Central memory CD8-positive, alpha-beta T cell (primary cell): ENCODE data around the gene LDLRAD3.

Experiments
- ATAC-seq: fragments of 150-1000 bp; cut with Tn5 transposase; replicated peaks from 2 replicates; pipeline ENCODE4 v1.10.0; 2022; ENCODE audit warnings: mild to moderate bottlenecking, moderate FRiP score, moderate number of reproducible peaks; ENCODE audit not compliant: poor library complexity, severe bottlenecking; ENCODE audit errors: extremely low read depth
- DNase-seq, 2 donors: peaks; one replicate each; pipeline ENCODE4 v3.0.0; 2021; ENCODE audit warnings: low spot score in 2 of 2
- H3K27ac Mint-ChIP-seq: one replicate; pipeline ENCODE4 v1.8.0; 2022; ENCODE audit warnings: low read depth, mild to moderate bottlenecking, moderate library complexity, mixed read lengths
- H3K27me3 Mint-ChIP-seq: one replicate; pipeline ENCODE4 v1.8.0; 2022; ENCODE audit warnings: mixed read lengths
- H3K36me3 Mint-ChIP-seq: one replicate; pipeline ENCODE4 v1.8.0; 2022; ENCODE audit warnings: mild to moderate bottlenecking, moderate library complexity, mixed read lengths; ENCODE audit not compliant: insufficient read depth
- H3K4me1 Mint-ChIP-seq: one replicate; pipeline ENCODE4 v1.8.0; 2022; ENCODE audit warnings: mixed read lengths
- H3K4me3 Mint-ChIP-seq: one replicate; pipeline ENCODE4 v1.8.0; 2022; ENCODE audit warnings: mild to moderate bottlenecking, moderate library complexity, mixed read lengths
- H3K9me3 Mint-ChIP-seq: one replicate; pipeline ENCODE4 v1.8.0; 2022; ENCODE audit warnings: mixed read lengths

LDLRAD3 gene

DNA sequence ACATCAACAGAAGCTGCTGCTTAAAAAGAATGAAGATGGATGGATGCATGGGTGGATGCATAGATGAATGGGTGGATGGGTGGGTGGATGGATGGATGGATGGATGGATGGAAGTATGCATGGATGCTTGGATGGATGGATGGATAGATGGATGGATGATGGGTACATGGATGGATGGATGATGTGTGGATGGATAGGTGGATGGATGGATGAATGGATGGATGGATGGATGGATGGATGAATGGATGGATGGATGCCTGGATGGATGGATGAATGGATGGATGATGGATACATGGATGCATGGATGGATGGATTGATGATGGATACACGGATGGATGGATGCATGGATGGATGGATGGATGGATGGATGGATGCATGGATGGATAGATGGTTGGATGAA is 110.8 kb downstream of the LDLRAD3 start:
- no peak overlapping the region for H3K27ac Mint-ChIP-seq
- no peak overlapping the region for H3K4me3 Mint-ChIP-seq
- DNase-seq (no peak), ATAC-seq (no peak)
- H3K27me3 Mint-ChIP-seq = peaks cover 17% of the 10 kb centered on the region
- H3K36me3 Mint-ChIP-seq = no peaks in the 10 kb centered on the region
- H3K9me3 Mint-ChIP-seq = peaks cover 8% of the 10 kb centered on the region
- no peaks in the 10 kb centered on the region for H3K4me1 Mint-ChIP-seq

DNA sequence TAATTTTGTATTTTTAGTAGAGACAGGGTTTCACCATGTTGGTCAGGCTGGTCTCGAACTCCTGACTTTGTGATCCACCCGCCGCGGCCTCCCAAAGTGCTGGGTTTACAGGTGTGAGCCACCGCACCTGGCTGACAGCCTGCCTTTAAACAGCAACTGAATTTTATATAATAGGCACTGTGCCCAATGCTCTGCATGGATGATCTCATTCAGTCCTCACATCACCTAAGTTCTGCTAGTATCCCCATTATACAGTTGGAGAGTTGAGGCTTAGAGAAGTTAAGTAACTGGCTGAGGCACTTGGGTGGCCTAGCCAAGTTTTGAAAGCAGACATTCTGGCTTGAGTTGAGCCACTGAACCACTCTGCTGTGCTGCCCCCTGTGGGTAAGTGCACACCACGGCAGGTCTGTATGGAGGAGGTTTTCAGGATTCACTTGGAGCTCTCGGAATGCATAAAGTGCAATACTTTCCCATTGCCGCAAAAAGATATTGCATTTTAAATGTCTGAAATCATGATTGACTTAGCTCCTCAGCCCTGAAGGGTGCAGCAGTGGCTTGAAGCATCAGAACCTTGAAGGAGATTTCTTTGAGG is 112.4 kb downstream of the LDLRAD3 start:
- Mint-ChIP-seq H3K27ac (no peak overlapping the region), H3K27me3 (peaks cover 17% of the 10 kb centered on the region), H3K4me1 (no peaks in the 10 kb centered on the region), H3K9me3 (peaks cover 8% of the 10 kb centered on the region), H3K36me3 (no peaks in the 10 kb centered on the region), H3K4me3 (no peak overlapping the region)
- ATAC-seq (no peak), DNase-seq (no peak)

DNA sequence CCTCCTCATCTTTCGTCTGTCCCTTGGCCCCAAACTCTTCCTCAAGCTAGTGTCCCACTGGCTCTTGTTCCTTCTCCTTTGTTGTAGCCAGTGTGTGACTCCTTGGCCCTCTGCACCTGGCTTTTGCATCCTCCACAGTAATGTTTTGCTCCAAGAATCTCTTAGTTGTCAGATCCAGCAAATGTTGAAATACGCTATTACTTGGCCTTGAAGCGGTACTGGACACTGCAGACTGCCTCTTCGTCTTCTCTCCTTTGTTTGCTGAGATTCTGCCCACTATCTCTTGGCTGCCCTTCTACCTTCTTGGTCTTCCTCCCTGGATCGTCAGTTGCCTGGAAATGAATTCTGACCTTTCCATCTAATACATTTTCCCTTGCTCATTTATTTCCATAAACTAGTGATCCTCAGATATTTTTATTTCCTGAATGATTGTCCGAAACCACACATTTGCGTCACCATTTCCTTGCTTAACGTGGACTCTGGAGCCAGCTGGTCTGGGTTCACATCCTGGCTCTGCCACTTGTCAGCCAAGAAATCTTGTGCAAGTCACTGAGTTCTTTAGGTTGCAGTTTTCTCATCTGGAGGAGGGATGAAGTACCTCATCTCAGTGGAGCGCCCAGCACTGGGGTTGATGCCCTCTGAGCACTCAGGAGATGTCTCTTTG is 113.6 kb downstream of the LDLRAD3 start:
- Mint-ChIP-seq H3K4me1 (no peaks in the 10 kb centered on the region), H3K27ac (no peak overlapping the region), H3K4me3 (no peak overlapping the region), H3K9me3 (peaks cover 8% of the 10 kb centered on the region), H3K27me3 (peaks cover 17% of the 10 kb centered on the region), H3K36me3 (no peaks in the 10 kb centered on the region)
- DNase-seq = no peak
- ATAC-seq = no peak

DNA sequence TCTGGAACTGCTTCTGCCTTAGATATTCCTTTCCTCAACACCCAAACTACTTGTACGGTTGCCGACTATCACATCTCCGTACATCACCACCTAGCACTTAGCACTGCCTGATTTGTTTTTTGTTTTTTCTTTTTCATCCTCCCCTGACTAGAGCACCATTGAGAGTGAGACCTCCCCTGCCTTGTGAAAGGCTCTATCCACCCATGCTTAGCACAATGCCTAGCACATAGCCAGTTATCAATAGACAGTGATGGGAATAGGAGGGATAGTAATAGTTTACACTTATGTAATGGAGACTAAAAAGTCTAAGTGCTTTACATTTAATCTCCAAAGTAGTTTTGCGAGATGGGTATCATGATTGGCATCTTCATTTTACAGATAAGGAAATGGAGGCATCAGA is 115.8 kb downstream of the LDLRAD3 start:
- H3K36me3 Mint-ChIP-seq = no peaks in the 10 kb centered on the region

DNA sequence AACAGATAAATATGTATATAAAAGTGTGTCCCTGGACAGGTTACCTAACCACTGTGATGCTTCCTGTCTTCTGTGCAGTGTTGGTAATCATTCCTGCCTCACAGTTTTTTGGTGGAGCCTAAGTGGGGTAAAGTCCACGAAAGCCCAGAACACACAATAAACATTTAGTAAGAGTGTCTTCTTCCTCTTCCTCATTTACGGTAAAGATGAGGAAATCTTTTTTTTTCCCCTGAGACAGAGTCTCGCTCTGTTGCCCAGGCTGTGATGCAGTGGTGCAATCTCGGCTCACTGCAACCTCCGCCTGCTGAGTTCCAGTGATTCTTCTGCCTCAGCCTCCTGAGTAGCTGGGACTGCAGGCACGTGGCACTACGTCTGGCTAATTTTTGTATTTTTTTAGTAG is 117.1 kb downstream of the LDLRAD3 start:
- no peaks in the 10 kb centered on the region for H3K36me3 Mint-ChIP-seq
- no peak overlapping the region for H3K4me3 Mint-ChIP-seq
- DNase-seq (no peak), ATAC-seq (no peak)
- H3K4me1 Mint-ChIP-seq = no peaks in the 10 kb centered on the region
- peaks cover 33% of the 10 kb centered on the region for H3K27me3 Mint-ChIP-seq
- no peak overlapping the region for H3K27ac Mint-ChIP-seq
- H3K9me3 Mint-ChIP-seq = no peaks in the 10 kb centered on the region

More for the DNA sequence above, 115.8 kb downstream of the LDLRAD3 start:
- peaks cover 21% of the 10 kb centered on the region for H3K27me3 Mint-ChIP-seq
- peaks cover 5% of the 10 kb centered on the region for H3K9me3 Mint-ChIP-seq
- no peaks in the 10 kb centered on the region for H3K4me1 Mint-ChIP-seq
- H3K27ac Mint-ChIP-seq = no peak overlapping the region
- H3K4me3 Mint-ChIP-seq = no peak overlapping the region
- no peak for ATAC-seq
- DNase-seq = no peak

DNA sequence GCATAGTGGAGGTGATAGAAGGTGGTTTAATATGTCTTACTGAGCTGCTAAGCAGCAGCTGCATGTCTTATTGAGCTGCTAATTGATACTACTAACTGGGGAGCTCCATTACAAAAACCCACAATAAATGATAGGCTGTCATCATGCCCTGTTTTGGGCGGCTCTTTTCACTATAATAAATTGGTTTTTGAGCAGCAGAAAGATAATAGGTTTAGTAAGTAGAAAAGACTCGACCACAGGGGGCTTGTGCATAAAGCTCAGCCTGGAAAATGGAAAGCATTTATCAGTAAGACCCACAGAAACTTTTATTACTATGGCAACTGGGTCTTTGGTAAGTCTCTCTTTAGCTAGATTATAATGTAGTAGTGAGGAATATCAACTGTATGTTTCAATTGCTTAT is 117.6 kb downstream of the LDLRAD3 start:
- peaks cover 39% of the 10 kb centered on the region for H3K27me3 Mint-ChIP-seq
- H3K36me3 Mint-ChIP-seq = no peaks in the 10 kb centered on the region
- ATAC-seq (no peak), DNase-seq (no peak)
- no peaks in the 10 kb centered on the region for H3K9me3 Mint-ChIP-seq
- no peak overlapping the region for H3K4me3 Mint-ChIP-seq
- no peaks in the 10 kb centered on the region for H3K4me1 Mint-ChIP-seq
- no peak overlapping the region for H3K27ac Mint-ChIP-seq

DNA sequence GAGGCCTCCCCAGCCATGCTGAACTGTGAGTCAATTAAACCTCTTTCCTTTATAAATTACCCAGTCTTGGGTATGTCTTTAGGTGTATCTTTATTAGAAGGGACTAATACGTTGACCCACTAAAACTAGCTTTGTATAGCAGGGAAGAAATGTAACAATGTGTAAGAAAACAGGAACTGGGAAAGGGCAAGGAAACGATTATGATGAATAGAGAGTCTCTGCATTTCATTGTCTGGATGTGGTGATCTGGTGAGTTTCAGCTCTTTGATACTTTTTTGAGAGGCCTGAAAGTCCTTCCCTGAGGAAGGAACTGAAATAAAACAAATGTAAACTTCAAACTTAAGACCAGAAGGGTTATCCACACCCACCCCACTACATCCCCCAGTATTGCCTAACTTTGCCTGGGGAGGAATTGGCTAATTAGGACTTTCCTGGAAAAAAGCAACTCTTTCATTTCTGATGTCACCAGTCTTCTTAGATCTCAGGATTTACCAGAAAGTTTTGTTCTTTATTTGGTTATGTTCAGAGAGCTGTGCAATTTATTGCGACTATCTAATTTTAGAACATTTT is 119.0 kb downstream of the LDLRAD3 start:
- no peaks in the 10 kb centered on the region for H3K36me3 Mint-ChIP-seq
- no peak overlapping the region for H3K4me3 Mint-ChIP-seq
- no peak overlapping the region for H3K27ac Mint-ChIP-seq
- peaks cover 41% of the 10 kb centered on the region for H3K27me3 Mint-ChIP-seq
- H3K4me1 Mint-ChIP-seq = no peaks in the 10 kb centered on the region
- no peak for DNase-seq
- peaks cover 7% of the 10 kb centered on the region for H3K9me3 Mint-ChIP-seq
- no peak for ATAC-seq

DNA sequence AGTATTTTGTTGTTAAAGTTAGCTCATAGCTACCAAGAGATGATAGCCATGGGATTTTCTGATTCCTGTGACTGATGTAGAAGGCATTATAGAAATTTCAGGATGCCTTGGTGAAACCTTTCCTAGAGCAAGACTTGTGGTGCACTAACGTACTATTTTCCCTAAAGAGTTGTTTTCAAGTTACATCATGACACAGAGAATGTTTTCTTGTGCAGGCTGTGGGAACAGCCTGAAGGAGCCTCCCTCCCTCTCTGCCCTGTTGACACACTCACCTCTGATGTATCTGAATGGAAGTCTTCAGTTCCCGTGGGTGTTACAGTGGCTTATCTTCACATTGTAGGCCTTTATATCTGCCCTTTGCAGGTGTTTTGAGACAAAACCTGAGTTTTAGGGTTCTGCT is 121.6 kb downstream of the LDLRAD3 start:
- DNase-seq (no peak), ATAC-seq (no peak)
- H3K4me3 Mint-ChIP-seq = no peak overlapping the region
- H3K27ac Mint-ChIP-seq = no peak overlapping the region
- peaks cover 59% of the 10 kb centered on the region for H3K27me3 Mint-ChIP-seq
- no peaks in the 10 kb centered on the region for H3K36me3 Mint-ChIP-seq
- peaks cover 7% of the 10 kb centered on the region for H3K9me3 Mint-ChIP-seq
- no peaks in the 10 kb centered on the region for H3K4me1 Mint-ChIP-seq

DNA sequence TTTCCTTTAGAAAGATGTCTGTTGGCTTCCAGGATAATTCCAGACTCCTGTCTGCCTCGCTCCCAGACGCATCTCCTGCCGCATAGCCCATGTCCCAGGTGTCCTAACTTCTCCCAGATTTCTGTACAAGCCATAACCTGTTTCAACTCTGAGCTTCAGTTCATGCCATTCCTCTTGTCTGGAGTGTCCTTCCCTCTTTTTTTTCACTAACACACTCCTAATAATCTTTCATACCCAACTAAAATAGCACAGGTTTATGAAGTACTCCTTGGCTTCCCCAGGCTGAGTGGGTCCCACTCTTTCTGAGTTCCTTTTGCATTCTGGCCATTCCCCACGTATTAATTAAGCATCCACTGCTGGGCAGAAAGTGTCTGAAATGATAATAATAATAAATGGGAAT is 123.0 kb downstream of the LDLRAD3 start:
- Mint-ChIP-seq H3K36me3 (no peaks in the 10 kb centered on the region), H3K9me3 (peaks cover 7% of the 10 kb centered on the region), H3K4me3 (no peak overlapping the region), H3K27ac (no peak overlapping the region), H3K4me1 (no peaks in the 10 kb centered on the region), H3K27me3 (peaks cover 74% of the 10 kb centered on the region)
- ATAC-seq (no peak), DNase-seq (no peak)

DNA sequence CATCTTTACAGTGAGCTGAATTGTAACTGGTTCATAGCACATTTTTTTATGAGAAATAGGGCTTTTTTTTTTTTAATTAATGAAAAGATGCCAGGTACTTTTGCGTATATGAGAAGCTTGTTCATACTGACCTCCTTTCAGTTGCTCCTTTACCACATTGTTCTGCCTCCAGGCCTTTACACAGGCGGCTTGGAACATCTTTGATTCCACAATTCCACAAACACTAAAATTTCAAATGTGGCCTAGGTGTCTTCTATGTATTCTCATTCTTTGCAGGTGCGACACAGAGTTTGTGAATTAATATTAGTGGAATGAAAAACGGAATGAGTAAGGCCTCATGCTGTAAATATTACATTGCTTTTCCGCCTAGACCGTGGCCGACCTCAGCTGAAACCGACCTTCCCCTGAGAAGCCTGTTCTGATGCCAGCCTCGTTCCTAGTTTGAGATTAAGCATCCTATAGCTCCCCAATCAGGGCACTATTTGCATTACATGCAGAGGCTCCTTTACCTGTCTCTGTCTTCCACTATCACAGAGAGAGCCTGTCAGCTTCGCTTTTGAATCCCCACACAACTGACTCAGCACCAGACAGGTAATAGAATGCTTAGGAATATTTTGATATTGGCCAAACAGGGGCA is 125.8 kb downstream of the LDLRAD3 start:
- Mint-ChIP-seq H3K27me3 (peaks cover 93% of the 10 kb centered on the region), H3K9me3 (peaks cover 7% of the 10 kb centered on the region), H3K36me3 (no peaks in the 10 kb centered on the region), H3K27ac (no peak overlapping the region), H3K4me3 (no peak overlapping the region), H3K4me1 (no peaks in the 10 kb centered on the region)
- no peak for ATAC-seq
- DNase-seq = no peak

DNA sequence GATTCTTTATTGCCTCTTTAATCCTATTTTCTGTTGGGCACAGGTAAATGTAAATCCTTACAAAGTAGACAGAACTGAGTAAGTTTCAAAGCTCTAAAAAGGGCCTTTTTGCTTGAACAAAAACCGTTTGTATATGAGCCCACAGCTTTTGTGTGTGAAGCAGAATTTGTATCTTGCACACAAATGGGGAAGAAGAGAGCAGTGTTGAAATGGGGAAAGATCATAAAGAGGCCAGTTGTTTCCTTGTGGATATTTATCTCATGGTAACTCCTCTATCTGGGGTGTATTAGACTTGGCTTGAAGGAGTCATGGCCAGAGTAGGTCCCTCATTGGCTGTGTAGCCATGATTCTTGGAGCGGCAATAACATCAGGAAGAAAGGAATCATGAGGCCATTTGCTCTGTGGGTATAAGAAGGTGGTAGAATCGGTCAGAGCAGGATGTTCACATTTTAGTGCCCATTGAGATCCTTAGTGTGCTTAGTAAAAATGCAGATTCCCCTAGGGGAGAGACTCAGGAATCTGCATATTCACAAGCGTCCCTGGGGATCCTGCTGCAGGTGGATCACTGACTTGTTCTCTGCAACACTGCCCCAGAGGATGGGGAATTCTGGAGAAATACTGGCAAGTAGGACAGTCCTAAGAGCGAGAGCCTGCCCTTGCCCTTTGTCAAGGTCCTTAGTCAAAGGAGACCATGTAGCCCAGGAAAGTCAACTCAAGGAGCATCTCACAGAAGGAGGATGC is 126.5 kb downstream of the LDLRAD3 start:
- no peaks in the 10 kb centered on the region for H3K36me3 Mint-ChIP-seq
- H3K27me3 Mint-ChIP-seq = peaks cover 86% of the 10 kb centered on the region
- H3K9me3 Mint-ChIP-seq = peaks cover 7% of the 10 kb centered on the region
- ATAC-seq (no peak), DNase-seq (no peak)
- H3K4me1 Mint-ChIP-seq = no peaks in the 10 kb centered on the region
- no peak overlapping the region for H3K4me3 Mint-ChIP-seq
- H3K27ac Mint-ChIP-seq = no peak overlapping the region

DNA sequence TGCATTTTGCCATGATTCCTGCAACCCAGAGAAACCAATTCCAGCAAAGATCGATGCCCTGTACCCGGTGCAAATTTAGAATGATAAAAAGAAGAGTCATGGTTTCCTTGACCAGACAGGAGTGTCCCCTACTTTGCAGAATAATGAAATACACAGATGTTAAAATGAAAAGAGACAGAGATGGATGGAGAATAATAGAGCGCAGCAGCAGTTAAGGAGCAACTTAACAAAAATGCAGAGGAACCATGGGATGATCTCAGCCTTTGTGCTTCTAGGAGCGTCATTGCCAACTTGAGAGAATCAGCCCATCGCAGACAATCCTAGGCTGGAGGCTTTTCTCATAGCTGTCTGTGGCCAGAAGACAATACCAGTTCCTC is 127.1 kb downstream of the LDLRAD3 start:
- DNase-seq (no peak), ATAC-seq (no peak)
- H3K4me1 Mint-ChIP-seq = no peaks in the 10 kb centered on the region
- no peak overlapping the region for H3K4me3 Mint-ChIP-seq
- no peak overlapping the region for H3K27ac Mint-ChIP-seq
- no peaks in the 10 kb centered on the region for H3K36me3 Mint-ChIP-seq
- H3K27me3 Mint-ChIP-seq = peaks cover 80% of the 10 kb centered on the region
- peaks cover 7% of the 10 kb centered on the region for H3K9me3 Mint-ChIP-seq
